H9 (cell line): Measurements from ENCODE around the gene ARRB1. TPM values are rescaled to one million over a fixed set of nuclear protein-coding genes. Genes with fewer than 3 reads are reported as not detected.
"Not testable (repeated sequence)": the region's sequence is repeated elsewhere in the genome, so short reads cannot be mapped to it uniquely, and the experiment has no call there.

Source experiments
- DNase-seq: peaks from one replicate; pipeline ENCODE4 v3.0.0-alpha.2; 2017
- H2AFZ ChIP-seq: one replicate; pipeline ENCODE4 v1.6.1; 2013; ENCODE audit warnings: mild to moderate bottlenecking, low read length, control low read depth, moderate library complexity
- H2AK5ac ChIP-seq: 2 replicates; pipeline ENCODE4 v1.6.1; 2013; ENCODE audit warnings: low read length, control low read depth, mixed read lengths; ENCODE audit not compliant: insufficient read length
- H2BK120ac ChIP-seq: one replicate; pipeline ENCODE4 v1.6.1; 2013; ENCODE audit warnings: low read depth, mild to moderate bottlenecking, low read length, control low read depth, inconsistent platforms; ENCODE audit not compliant: poor library complexity, severe bottlenecking
- H2BK12ac ChIP-seq: 2 replicates; pipeline ENCODE4 v1.6.1; 2013; ENCODE audit warnings: low read length, control low read depth, mixed read lengths, low read depth; ENCODE audit not compliant: insufficient read length
- H2BK15ac ChIP-seq: 2 replicates; pipeline ENCODE4 v1.6.1; 2013; ENCODE audit warnings: low read depth, low read length, control low read depth
- H2BK20ac ChIP-seq: one replicate; pipeline ENCODE4 v1.6.1; 2013; ENCODE audit warnings: low read depth, mild to moderate bottlenecking, low read length, control low read depth, inconsistent platforms; ENCODE audit not compliant: poor library complexity, severe bottlenecking
- H2BK5ac ChIP-seq: 2 replicates; pipeline ENCODE4 v1.6.1; 2013; ENCODE audit warnings: low read length, control low read depth, mixed read lengths; ENCODE audit not compliant: insufficient read length
- H3K14ac ChIP-seq: 2 replicates; pipeline ENCODE4 v1.6.1; 2013; ENCODE audit warnings: low read length, control low read depth; ENCODE audit not compliant: insufficient read depth
- H3K18ac ChIP-seq: 2 replicates; pipeline ENCODE4 v1.6.1; 2013; ENCODE audit warnings: low read depth, mild to moderate bottlenecking, mixed read lengths, low read length, control low read depth; ENCODE audit not compliant: insufficient read length
- H3K23ac ChIP-seq: 2 replicates; pipeline ENCODE4 v1.6.1; 2013; ENCODE audit warnings: low read length, control low read depth, mixed read lengths, low read depth; ENCODE audit not compliant: insufficient read length
- H3K23me2 ChIP-seq: 2 replicates; pipeline ENCODE4 v1.6.1; 2013; ENCODE audit warnings: low read depth, mild to moderate bottlenecking, mixed read lengths, low read length, control low read depth; ENCODE audit not compliant: insufficient read length, poor library complexity, severe bottlenecking
- H3K27ac ChIP-seq: 2 replicates; pipeline ENCODE4 v1.5.1; 2013; ENCODE audit warnings: low read length, control low read depth, mixed read lengths, low read depth; ENCODE audit not compliant: insufficient read length
- H3K27me3 ChIP-seq: 2 replicates; pipeline ENCODE4 v1.6.1; 2013; ENCODE audit warnings: low read length, control low read depth, inconsistent platforms; ENCODE audit not compliant: insufficient read depth
- H3K4ac ChIP-seq: 2 replicates; pipeline ENCODE4 v1.6.1; 2013; ENCODE audit warnings: low read depth, mild to moderate bottlenecking, control low read depth, inconsistent platforms, low read length, moderate library complexity
- H3K4me1 ChIP-seq: 2 replicates; pipeline ENCODE4 v1.6.1; 2013; ENCODE audit warnings: low read length, control low read depth, inconsistent platforms; ENCODE audit not compliant: insufficient read depth
- H3K4me2 ChIP-seq: 2 replicates; pipeline ENCODE4 v1.6.1; 2013; ENCODE audit warnings: low read length, control low read depth, mixed read lengths; ENCODE audit not compliant: insufficient read length, insufficient read depth
- H3K56ac ChIP-seq: 2 replicates; pipeline ENCODE4 v1.6.1; 2013; ENCODE audit warnings: low read depth, mild to moderate bottlenecking, mixed read lengths, low read length, control low read depth; ENCODE audit not compliant: insufficient read length
- H3K79me1 ChIP-seq: 2 replicates; pipeline ENCODE4 v1.6.1; 2013; ENCODE audit warnings: low read depth, mild to moderate bottlenecking, moderate library complexity, low read length, control low read depth, inconsistent platforms; ENCODE audit not compliant: insufficient read depth, poor library complexity, severe bottlenecking
- H3K79me2 ChIP-seq: 2 replicates; pipeline ENCODE4 v1.6.1; 2013; ENCODE audit warnings: low read length, control low read depth, inconsistent platforms; ENCODE audit not compliant: insufficient read depth
- H3K9ac ChIP-seq: 2 replicates; pipeline ENCODE4 v1.6.1; 2013; ENCODE audit warnings: low read length, control low read depth, mixed read lengths; ENCODE audit not compliant: insufficient read length; ENCODE audit errors: extremely low read depth
- H3K9me3 ChIP-seq: one replicate; pipeline ENCODE4 v1.6.1; 2013; ENCODE audit warnings: low read depth, low read length, inconsistent platforms; ENCODE audit not compliant: control insufficient read depth
- H3T11ph ChIP-seq: one replicate; pipeline ENCODE4 v1.6.1; 2013; ENCODE audit warnings: mild to moderate bottlenecking, low read length, control low read depth, inconsistent platforms
- H4K20me1 ChIP-seq: one replicate; pipeline ENCODE4 v1.6.1; 2013; ENCODE audit not compliant: control insufficient read depth, insufficient read length, insufficient read depth
- H4K5ac ChIP-seq: 2 replicates; pipeline ENCODE4 v1.6.1; 2013; ENCODE audit warnings: low read depth, mild to moderate bottlenecking, mixed read lengths, low read length, control low read depth; ENCODE audit not compliant: insufficient read length
- H4K8ac ChIP-seq: replicated peaks from 2 replicates; pipeline ENCODE4 v1.6.1; 2013; ENCODE audit warnings: low read length, control low read depth, mixed read lengths, low read depth; ENCODE audit not compliant: insufficient read length
- H4K91ac ChIP-seq: 2 replicates; pipeline ENCODE4 v1.6.1; 2013; ENCODE audit warnings: low read depth, mild to moderate bottlenecking, moderate library complexity, mixed read lengths, low read length, control low read depth; ENCODE audit not compliant: insufficient read length
- H3K27ac Mint-ChIP-seq, 3 experiments: 2 replicates in 2 of 3; 3 replicates in 1 of 3; pipeline ENCODE4 v1.8.0; 2020 to 2021; ENCODE audit warnings: mixed read lengths in 3 of 3, mild to moderate bottlenecking in 1 of 3, moderate library complexity in 1 of 3
- H3K27me3 Mint-ChIP-seq: 2 replicates; pipeline ENCODE4 v1.8.0; 2021; ENCODE audit warnings: low read depth, mild to moderate bottlenecking, moderate library complexity, mixed read lengths
- H3K36me3 Mint-ChIP-seq, 3 experiments: 2 replicates in 2 of 3; 3 replicates in 1 of 3; pipeline ENCODE4 v1.8.0; 2020 to 2021; ENCODE audit warnings: low read depth in 3 of 3, mixed read lengths in 3 of 3; ENCODE audit not compliant: insufficient read depth in 1 of 3
- H3K4me1 Mint-ChIP-seq, 2 experiments: 2 replicates each; pipeline ENCODE4 v1.8.0; 2020; ENCODE audit warnings: mixed read lengths in 2 of 2
- H3K4me3 Mint-ChIP-seq, 2 experiments: 2 replicates in 1 of 2; 3 replicates in 1 of 2; pipeline ENCODE4 v1.8.0; 2020 to 2021; ENCODE audit warnings: mild to moderate bottlenecking in 2 of 2, mixed read lengths in 2 of 2, moderate library complexity in 1 of 2
- H3K9me3 Mint-ChIP-seq, 2 experiments: 2 replicates in 1 of 2; 3 replicates in 1 of 2; pipeline ENCODE4 v1.8.0; 2020; ENCODE audit warnings: mild to moderate bottlenecking in 2 of 2, mixed read lengths in 2 of 2, moderate library complexity in 1 of 2
- CTCF ChIP-seq: fragments of 200-600 bp; sonication (generic); conservative IDR thresholded peaks from 3 replicates; pipeline ENCODE4 v1.8.0; 2021; ENCODE audit warnings: antibody characterized with exemption, mild to moderate bottlenecking
- WGBS: extraction: QIAGEN DNeasy Blood & Tissue Kit; methylation state at CpG from one replicate; pipeline ENCODE4 v1.1.7; 2013; ENCODE audit warnings: missing lambda C conversion rate, low lambda C conversion rate, mixed read lengths; ENCODE audit not compliant: insufficient read length; ENCODE audit errors: extremely low coverage; 5-methylcytosine and 5-hydroxymethylcytosine counted together
- total RNA-seq: library from RNA; stranded (reverse); gene quantifications from 2 replicates; pipeline ENCODE4 v1.2.1, GENCODE V29; 2021

Gene ARRB1
- total RNA-seq, 1 experiment from 2014 or later: 20.6 TPM

- H3T11ph ChIP-seq: no peak overlapping the region
- no peak overlapping the region for H4K5ac ChIP-seq
- H3K9me3 ChIP-seq: no peaks in the 10 kb centered on the region
- Mint-ChIP-seq H3K27me3 (no peaks in the 10 kb centered on the region), H3K9me3 (no peaks in the 10 kb centered on the region), H3K36me3 (no peaks in the 10 kb centered on the region), H3K27ac (no peak overlapping the region), H3K4me1 (peaks cover 9 to 17% of the 10 kb centered on the region in 2 experiments), H3K4me3 (no peak overlapping the region)
- no peaks in the 10 kb centered on the region for H3K23me2 ChIP-seq
- no peak overlapping the region for H4K91ac ChIP-seq
- WGBS: no CpG with 5 or more reads among the region's 2 CpGs
- TF ChIP-seq CTCF: no peak
- no peak for DNase-seq
- H3K27ac ChIP-seq: no peak overlapping the region
- H3K23ac ChIP-seq: no peak overlapping the region
- H2BK20ac ChIP-seq: no peak overlapping the region
- H3K79me1 ChIP-seq: no peaks in the 10 kb centered on the region
- no peak overlapping the region for H4K8ac ChIP-seq
- no peaks in the 10 kb centered on the region for H4K20me1 ChIP-seq
- no peaks in the 10 kb centered on the region for H3K79me2 ChIP-seq
- H3K14ac ChIP-seq: no peak overlapping the region
- no peak overlapping the region for H3K18ac ChIP-seq
- H2BK12ac ChIP-seq: no peak overlapping the region
- H2BK5ac ChIP-seq: no peak overlapping the region
- H3K4me2 ChIP-seq: no peak overlapping the region
- H2AFZ ChIP-seq: no peak overlapping the region
- H2BK15ac ChIP-seq: no peak overlapping the region
- no peak overlapping the region for H3K4ac ChIP-seq
- H2AK5ac ChIP-seq: no peak overlapping the region
- H3K9ac ChIP-seq: no peak overlapping the region
- H2BK120ac ChIP-seq: no peak overlapping the region
- H3K56ac ChIP-seq: no peak overlapping the region
- H3K4me1 ChIP-seq: no peaks in the 10 kb centered on the region; the same call in 1 of the 2 replicates
- no peaks in the 10 kb centered on the region for H3K27me3 ChIP-seq
Observed at GRCh38 chr11:75380245-75380644, 28.8 kb upstream of the ARRB1 start.

- WGBS: no CpG with 5 or more reads among the region's 17 CpGs
- H3K9ac ChIP-seq, H3K14ac ChIP-seq, H3K4ac ChIP-seq, H2BK120ac ChIP-seq, H3K27me3 ChIP-seq, H3K27ac Mint-ChIP-seq, H3K23me2 ChIP-seq, H4K91ac ChIP-seq, DNase-seq, H3K56ac ChIP-seq, H3K23ac ChIP-seq, H3K18ac ChIP-seq, H3K36me3 Mint-ChIP-seq, H4K8ac ChIP-seq, H3T11ph ChIP-seq, H3K9me3 ChIP-seq, H2BK5ac ChIP-seq, H3K27me3 Mint-ChIP-seq, H3K4me3 Mint-ChIP-seq, H2BK12ac ChIP-seq, H3K79me1 ChIP-seq, H4K20me1 ChIP-seq, H2BK15ac ChIP-seq, H2AFZ ChIP-seq, H4K5ac ChIP-seq, H3K9me3 Mint-ChIP-seq, H3K27ac ChIP-seq, H3K4me1 ChIP-seq, H3K79me2 ChIP-seq, H2BK20ac ChIP-seq, H3K4me2 ChIP-seq, H2AK5ac ChIP-seq: not testable (repeated sequence)
- peaks cover 7 to 13% of the 10 kb centered on the region in 2 experiments for H3K4me1 Mint-ChIP-seq
Observed at GRCh38 chr11:75378776-75379175, 27.3 kb upstream of the ARRB1 start.
